Measurements from ENCODE around the gene NKAP. TPM values are rescaled to one million over a fixed set of nuclear protein-coding genes. Genes with fewer than 3 reads are reported as not detected.

NKAP gene
- total RNA-seq, 1 experiment from 2014 or later, result 9.8 TPM

DNA sequence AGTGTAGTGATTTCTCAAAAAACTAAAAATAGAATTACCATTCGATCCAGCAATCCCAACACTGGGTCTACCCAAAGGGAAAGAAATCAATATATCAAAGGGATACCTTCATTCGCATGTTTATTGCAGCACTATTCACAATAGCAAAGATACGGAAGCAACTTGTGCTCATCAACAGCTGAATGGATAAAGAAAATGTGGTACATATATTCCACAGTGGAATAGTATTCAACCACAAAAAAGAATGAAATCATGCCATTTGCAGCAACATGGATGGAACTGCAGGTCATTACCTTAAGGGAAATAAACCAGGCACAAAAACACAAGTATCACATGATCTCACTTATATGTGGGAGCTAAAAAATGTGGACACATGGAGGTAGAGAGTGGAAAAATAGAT, 42.7 kb upstream of the NKAP start:
- intact Hi-C loops (cut with micrococcal nuclease; ENCODE audit: unreplicated experiment), result no loop called here
- DNase-seq, result no peak
- TF ChIP-seq, protein P1, sequence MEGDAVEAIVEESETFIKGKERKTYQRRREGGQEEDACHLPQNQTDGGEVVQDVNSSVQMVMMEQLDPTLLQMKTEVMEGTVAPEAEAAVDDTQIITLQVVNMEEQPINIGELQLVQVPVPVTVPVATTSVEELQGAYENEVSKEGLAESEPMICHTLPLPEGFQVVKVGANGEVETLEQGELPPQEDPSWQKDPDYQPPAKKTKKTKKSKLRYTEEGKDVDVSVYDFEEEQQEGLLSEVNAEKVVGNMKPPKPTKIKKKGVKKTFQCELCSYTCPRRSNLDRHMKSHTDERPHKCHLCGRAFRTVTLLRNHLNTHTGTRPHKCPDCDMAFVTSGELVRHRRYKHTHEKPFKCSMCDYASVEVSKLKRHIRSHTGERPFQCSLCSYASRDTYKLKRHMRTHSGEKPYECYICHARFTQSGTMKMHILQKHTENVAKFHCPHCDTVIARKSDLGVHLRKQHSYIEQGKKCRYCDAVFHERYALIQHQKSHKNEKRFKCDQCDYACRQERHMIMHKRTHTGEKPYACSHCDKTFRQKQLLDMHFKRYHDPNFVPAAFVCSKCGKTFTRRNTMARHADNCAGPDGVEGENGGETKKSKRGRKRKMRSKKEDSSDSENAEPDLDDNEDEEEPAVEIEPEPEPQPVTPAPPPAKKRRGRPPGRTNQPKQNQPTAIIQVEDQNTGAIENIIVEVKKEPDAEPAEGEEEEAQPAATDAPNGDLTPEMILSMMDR (IDR thresholded peaks at IDR 0.05; ENCODE audit: unreplicated experiment), result no peak
- H3K36me3 Mint-ChIP-seq (ENCODE audit: insufficient read depth, unreplicated experiment), result no peaks in the 10 kb centered on the region
- no peak overlapping the region for H3K4me3 Mint-ChIP-seq (ENCODE audit: low read depth, unreplicated experiment)
- CTCF ChIA-PET, result no interaction called here
- BruUV-seq (replicated peaks), result no TSS peak
- peaks cover 30% of the 10 kb centered on the region for H3K27me3 Mint-ChIP-seq (ENCODE audit: unreplicated experiment)
- H3K4me1 Mint-ChIP-seq (ENCODE audit: low read depth, unreplicated experiment), result no peaks in the 10 kb centered on the region
- H3K27ac Mint-ChIP-seq (ENCODE audit: unreplicated experiment), result no peak overlapping the region
- no peaks in the 10 kb centered on the region for H3K9me3 Mint-ChIP-seq (ENCODE audit: low read depth, unreplicated experiment)

DNA sequence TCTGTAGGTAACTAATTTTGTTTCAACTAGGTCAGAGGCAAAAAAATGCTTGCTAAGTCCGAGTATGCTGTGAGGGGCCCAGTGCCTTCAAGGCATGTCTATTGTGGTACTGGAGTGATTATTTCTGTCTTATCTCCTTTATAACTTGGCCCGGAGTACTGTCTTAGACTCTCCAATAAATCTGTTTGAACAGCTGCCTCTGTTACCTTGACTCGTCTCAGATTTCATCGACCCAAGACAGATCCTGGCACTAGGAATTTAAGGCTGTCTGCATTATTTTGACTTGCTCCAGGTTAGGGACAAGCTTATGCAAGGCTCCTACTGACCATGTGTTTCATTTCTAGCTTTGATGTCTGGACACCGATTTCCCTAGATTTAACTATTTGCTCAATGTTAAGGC, 41.1 kb upstream of the NKAP start:
- TF ChIP-seq, protein P1 (IDR thresholded peaks at IDR 0.05; ENCODE audit: unreplicated experiment), result no peak
- intact Hi-C loops (cut with micrococcal nuclease; ENCODE audit: unreplicated experiment), result no loop called here
- CTCF ChIA-PET, result interaction anchor here (0.6 kb wide), 2 partner anchors 217 to 559 kb away, joined by 3 to 7 read pairs; no protein-coding TSS in a partner anchor
- no peak overlapping the region for H3K27ac Mint-ChIP-seq (ENCODE audit: unreplicated experiment)
- no peaks in the 10 kb centered on the region for H3K4me1 Mint-ChIP-seq (ENCODE audit: low read depth, unreplicated experiment)
- no peaks in the 10 kb centered on the region for H3K36me3 Mint-ChIP-seq (ENCODE audit: insufficient read depth, unreplicated experiment)
- no peak for DNase-seq
- H3K4me3 Mint-ChIP-seq (ENCODE audit: low read depth, unreplicated experiment), result no peak overlapping the region
- no TSS peak for BruUV-seq (replicated peaks)
- no peaks in the 10 kb centered on the region for H3K9me3 Mint-ChIP-seq (ENCODE audit: low read depth, unreplicated experiment)
- peaks cover 14% of the 10 kb centered on the region for H3K27me3 Mint-ChIP-seq (ENCODE audit: unreplicated experiment)

DNA sequence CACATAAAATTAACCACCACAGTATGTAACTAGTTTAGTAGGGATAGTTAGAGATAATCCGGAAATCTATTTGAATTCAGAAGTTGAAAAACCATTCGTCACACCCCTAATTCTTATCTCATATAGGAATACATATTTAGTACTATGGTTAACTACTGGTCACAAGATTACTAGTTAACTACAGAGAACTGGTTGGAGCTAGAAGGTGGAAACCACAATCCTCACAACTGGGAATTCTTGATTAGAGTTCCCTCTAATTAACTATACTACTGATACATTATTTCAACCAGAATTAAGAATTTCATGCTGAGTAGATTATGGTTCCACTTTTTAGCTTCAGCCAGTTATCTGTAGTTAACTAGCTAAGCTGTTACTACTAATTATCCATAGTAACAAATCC, 39.9 kb upstream of the NKAP start:
- H3K27me3 Mint-ChIP-seq (ENCODE audit: unreplicated experiment), result peaks cover 3% of the 10 kb centered on the region
- no peak overlapping the region for H3K27ac Mint-ChIP-seq (ENCODE audit: unreplicated experiment)
- H3K4me1 Mint-ChIP-seq (ENCODE audit: low read depth, unreplicated experiment), result no peaks in the 10 kb centered on the region
- no peaks in the 10 kb centered on the region for H3K9me3 Mint-ChIP-seq (ENCODE audit: low read depth, unreplicated experiment)
- no peaks in the 10 kb centered on the region for H3K36me3 Mint-ChIP-seq (ENCODE audit: insufficient read depth, unreplicated experiment)
- CTCF ChIA-PET, result no interaction called here
- TF ChIP-seq, protein P1 (IDR thresholded peaks at IDR 0.05; ENCODE audit: unreplicated experiment), result no peak
- intact Hi-C loops (cut with micrococcal nuclease; ENCODE audit: unreplicated experiment), result no loop called here
- BruUV-seq (replicated peaks), result no TSS peak
- DNase-seq, result no peak
- H3K4me3 Mint-ChIP-seq (ENCODE audit: low read depth, unreplicated experiment), result no peak overlapping the region

DNA sequence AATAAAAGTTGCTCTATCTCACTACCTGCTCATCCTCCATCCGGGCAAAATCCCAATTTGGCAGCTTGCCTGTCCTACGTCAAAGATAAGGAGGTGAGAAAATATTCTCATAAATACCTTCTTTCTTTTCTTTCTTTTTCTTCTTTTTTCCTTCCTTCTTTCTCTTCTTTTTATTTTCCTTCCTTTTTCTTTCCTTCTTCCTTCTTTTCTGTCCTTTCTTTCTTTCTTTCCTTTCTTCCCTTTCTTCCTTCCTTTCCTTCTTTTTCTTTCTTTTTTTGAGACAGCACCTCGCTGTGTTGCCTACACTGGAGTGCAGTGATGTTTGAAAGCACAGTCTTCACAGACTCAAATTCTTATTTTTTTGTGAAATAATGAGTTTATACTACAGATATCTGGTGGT, 38.6 kb upstream of the NKAP start:
- TF ChIP-seq, protein P1 (IDR thresholded peaks at IDR 0.05; ENCODE audit: unreplicated experiment), result no peak
- H3K36me3 Mint-ChIP-seq (ENCODE audit: insufficient read depth, unreplicated experiment), result no peaks in the 10 kb centered on the region
- intact Hi-C loops (cut with micrococcal nuclease; ENCODE audit: unreplicated experiment), result no loop called here
- H3K9me3 Mint-ChIP-seq (ENCODE audit: low read depth, unreplicated experiment), result no peaks in the 10 kb centered on the region
- no peak for DNase-seq
- H3K4me3 Mint-ChIP-seq (ENCODE audit: low read depth, unreplicated experiment), result no peak overlapping the region
- H3K27me3 Mint-ChIP-seq (ENCODE audit: unreplicated experiment), result no peaks in the 10 kb centered on the region
- no peaks in the 10 kb centered on the region for H3K4me1 Mint-ChIP-seq (ENCODE audit: low read depth, unreplicated experiment)
- CTCF ChIA-PET, result interaction anchor here (1.0 kb wide), 1 partner anchor 232 kb away, joined by 3 read pairs; no protein-coding TSS in a partner anchor
- BruUV-seq (replicated peaks), result no TSS peak
- no peak overlapping the region for H3K27ac Mint-ChIP-seq (ENCODE audit: unreplicated experiment)
